GM20431 (cell line): ENCODE measurements around the gene GRID1.
"Not testable (repeated sequence)": the region's sequence is repeated elsewhere in the genome, so short reads cannot be mapped to it uniquely, and the experiment has no call there.

Experiments used
- in situ Hi-C: fragments of 300-500 bp; cut with MseI, MboI; formaldehyde crosslinking; loops from one replicate; pipeline ENCODE4 v1.15.0; 2020; ENCODE audit warnings: low sequenced_read_pairs; ENCODE audit not compliant: unreplicated experiment

GRID1 gene

GRCh38 chr10:86083664-86084175 is 282.9 kb downstream of the GRID1 start:
- in situ Hi-C loops: no loop called here

- in situ Hi-C loops: no loop called here
Observed at GRCh38 chr10:86083206-86083605, 283.4 kb downstream of the GRID1 start.

GRCh38 chr10:86082556-86082955 is 284.0 kb downstream of the GRID1 start:
- in situ Hi-C loops: no loop called here

GRCh38 chr10:86079088-86079487 is 287.5 kb downstream of the GRID1 start:
- in situ Hi-C loops: no loop called here

- in situ Hi-C loops: no loop called here
Observed at GRCh38 chr10:86078639-86079035, 288.0 kb downstream of the GRID1 start.

GRCh38 chr10:86077871-86078638 is 288.5 kb downstream of the GRID1 start:
- in situ Hi-C loops: no loop called here

GRCh38 chr10:86077271-86077670 is 289.3 kb downstream of the GRID1 start:
- in situ Hi-C loops: no loop called here

GRCh38 chr10:86076497-86076896 is 290.1 kb downstream of the GRID1 start:
- in situ Hi-C loops: not testable (repeated sequence)

- in situ Hi-C loops: no loop called here
Observed at GRCh38 chr10:86075512-86075911, 291.1 kb downstream of the GRID1 start.

GRCh38 chr10:86074294-86074693 is 292.3 kb downstream of the GRID1 start:
- in situ Hi-C loops: no loop called here

- in situ Hi-C loops: no loop called here
Observed at GRCh38 chr10:86073199-86073977, 293.2 kb downstream of the GRID1 start.

GRCh38 chr10:86072413-86072812 is 294.2 kb downstream of the GRID1 start:
- in situ Hi-C loops: no loop called here

- in situ Hi-C loops: no loop called here
Observed at GRCh38 chr10:86071758-86072157, 294.8 kb downstream of the GRID1 start.

- in situ Hi-C loops: no loop called here
Observed at GRCh38 chr10:86071145-86071544, 295.4 kb downstream of the GRID1 start.

GRCh38 chr10:86070278-86070677 is 296.3 kb downstream of the GRID1 start:
- in situ Hi-C loops: no loop called here

- in situ Hi-C loops: no loop called here
Observed at GRCh38 chr10:86068231-86069054, 298.2 kb downstream of the GRID1 start.

- in situ Hi-C loops: no loop called here
Observed at GRCh38 chr10:86067436-86068050, 299.1 kb downstream of the GRID1 start.

- in situ Hi-C loops: no loop called here
Observed at GRCh38 chr10:86066696-86067095, 299.9 kb downstream of the GRID1 start.

- in situ Hi-C loops: no loop called here
Observed at GRCh38 chr10:86065711-86066251, 300.8 kb downstream of the GRID1 start.
